Fibroblast of lung (primary cell): ENCODE results near the gene SDS. TPM values are rescaled to one million over a fixed set of nuclear protein-coding genes. Genes with fewer than 3 reads are reported as not detected.

ENCODE experiments used
- DNase-seq, 2 donors: peaks; one replicate each; pipeline versions ENCODE4 v3.0.0 to v3.0.0-alpha.2; 2010; ENCODE audit warnings: low read depth in 2 of 2
- H2AFZ ChIP-seq: 2 replicates; pipeline ENCODE4 v1.5.1; 2012; ENCODE audit warnings: low read length, control low read depth, inconsistent platforms
- H3K27ac ChIP-seq: 2 replicates; pipeline ENCODE4 v1.5.1; 2011; ENCODE audit warnings: low read length, control low read depth; ENCODE audit not compliant: insufficient read depth
- H3K27me3 ChIP-seq: 2 replicates; pipeline ENCODE4 v1.5.1; 2011; ENCODE audit warnings: mild to moderate bottlenecking, low read length; ENCODE audit not compliant: control insufficient read depth, insufficient read depth
- H3K36me3 ChIP-seq: 2 replicates; pipeline ENCODE4 v1.5.1; 2011; ENCODE audit warnings: low read length; ENCODE audit not compliant: control insufficient read depth, insufficient read depth
- H3K4me1 ChIP-seq: 2 replicates; pipeline ENCODE4 v1.5.1; 2011; ENCODE audit warnings: low read length; ENCODE audit not compliant: control insufficient read depth, insufficient read depth; ENCODE audit errors: extremely low read depth
- H3K4me2 ChIP-seq: 2 replicates; pipeline ENCODE4 v1.5.1; 2011; ENCODE audit warnings: low read length, control low read depth; ENCODE audit not compliant: insufficient read depth; ENCODE audit errors: extremely low read depth
- H3K4me3 ChIP-seq, 4 experiments: fragments of 200-600 bp in 1 of 4; sonication (generic) in 1 of 4; replicated peaks in 1 of 4; 2 replicates each; pipeline ENCODE4 v1.5.1; 2011 to 2016; ENCODE audit warnings: low read length in 4 of 4, low read depth in 3 of 4, mild to moderate bottlenecking in 3 of 4, control low read depth in 2 of 4, inconsistent platforms in 1 of 4, mixed read lengths in 1 of 4; ENCODE audit not compliant: insufficient read depth in 1 of 4; ENCODE audit errors: control extremely low read depth in 1 of 4
- H3K79me2 ChIP-seq: 2 replicates; pipeline ENCODE4 v1.5.1; 2012; ENCODE audit warnings: mild to moderate bottlenecking, low read length, inconsistent platforms; ENCODE audit not compliant: control insufficient read depth, insufficient read depth
- H3K9ac ChIP-seq: 2 replicates; pipeline ENCODE4 v1.5.1; 2011; ENCODE audit warnings: mild to moderate bottlenecking, low read length, control low read depth; ENCODE audit not compliant: insufficient read depth
- H3K9me3 ChIP-seq: 2 replicates; pipeline ENCODE4 v1.5.1; 2012; ENCODE audit warnings: low read depth, low read length; ENCODE audit not compliant: control insufficient read depth, insufficient read depth
- H4K20me1 ChIP-seq: 2 replicates; pipeline ENCODE4 v1.5.1; 2011; ENCODE audit warnings: low read length; ENCODE audit not compliant: control insufficient read depth, insufficient read depth; ENCODE audit errors: extremely low read depth
- EZH2 ChIP-seq: IDR thresholded peaks from 2 replicates; pipeline ENCODE4 v1.5.1; 2012; ENCODE audit warnings: low read length, control low read depth, mild to moderate bottlenecking; ENCODE audit errors: missing control alignments
- polyA plus RNA-seq, 2 donors: library from polyadenylated mRNA; depleted of rRNA in 1 of 2; stranded (reverse) in 1 of 2; unstranded in 1 of 2; fragments of >200 nt; gene quantifications; 2 replicates each; pipeline ENCODE4 v1.2.1, GENCODE V29; 2011 to 2012; ENCODE audit warnings: missing spikeins in 1 of 2
- total RNA-seq: library from RNA; depleted of rRNA; stranded (reverse); fragments of >200 nt; gene quantifications from 2 replicates; pipeline ENCODE4 v1.2.1, GENCODE V29; 2014
- TF ChIP-seq, protein P1 (sequence below), 2 donors: IDR thresholded peaks in 1 of 2; conservative IDR thresholded peaks in 1 of 2; 1 replicate in 1 of 2; 2 replicates in 1 of 2; pipeline ENCODE4 v1.5.1; 2011 to 2012; ENCODE audit warnings: low read length in 2 of 2, control low read depth in 1 of 2, inconsistent platforms in 1 of 2, low read depth in 1 of 2, mild to moderate bottlenecking in 1 of 2

SDS gene
- total and polyA plus RNA-seq, 2 donors (not counting 1 experiment from before 2014, with no cell fraction given): not detected

DNA sequence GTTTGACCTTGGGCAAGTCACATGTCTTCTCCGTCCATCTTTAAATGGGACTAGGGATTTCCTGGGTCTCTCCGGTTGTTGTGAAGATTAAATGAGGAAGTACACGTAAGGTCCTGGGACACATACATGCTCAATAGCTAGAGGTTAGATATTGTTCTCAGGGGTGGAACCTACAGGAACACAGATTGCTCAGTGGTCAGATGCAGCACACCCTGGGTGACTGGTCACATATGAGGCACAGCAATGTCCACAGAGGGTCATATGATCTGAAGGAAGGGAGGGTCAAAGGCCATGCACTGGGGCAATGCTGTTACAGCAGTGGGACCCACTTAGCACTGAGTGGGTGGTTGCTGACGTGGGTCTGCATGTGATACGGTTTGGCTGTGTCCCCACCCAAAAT is 57.3 kb downstream of the SDS start:
- Histone ChIP-seq H3K4me1 (no peaks in the 10 kb centered on the region), H4K20me1 (no peaks in the 10 kb centered on the region), H3K79me2 (no peaks in the 10 kb centered on the region), H3K27ac (no peak overlapping the region), H3K9ac (no peak overlapping the region), H3K36me3 (no peaks in the 10 kb centered on the region), H3K27me3 (no peaks in the 10 kb centered on the region), H2AFZ (no peak overlapping the region), H3K4me3 (no peak overlapping the region), H3K9me3 (no peaks in the 10 kb centered on the region), H3K4me2 (no peak overlapping the region)
- no peak for DNase-seq
- TF ChIP-seq, protein P1, sequence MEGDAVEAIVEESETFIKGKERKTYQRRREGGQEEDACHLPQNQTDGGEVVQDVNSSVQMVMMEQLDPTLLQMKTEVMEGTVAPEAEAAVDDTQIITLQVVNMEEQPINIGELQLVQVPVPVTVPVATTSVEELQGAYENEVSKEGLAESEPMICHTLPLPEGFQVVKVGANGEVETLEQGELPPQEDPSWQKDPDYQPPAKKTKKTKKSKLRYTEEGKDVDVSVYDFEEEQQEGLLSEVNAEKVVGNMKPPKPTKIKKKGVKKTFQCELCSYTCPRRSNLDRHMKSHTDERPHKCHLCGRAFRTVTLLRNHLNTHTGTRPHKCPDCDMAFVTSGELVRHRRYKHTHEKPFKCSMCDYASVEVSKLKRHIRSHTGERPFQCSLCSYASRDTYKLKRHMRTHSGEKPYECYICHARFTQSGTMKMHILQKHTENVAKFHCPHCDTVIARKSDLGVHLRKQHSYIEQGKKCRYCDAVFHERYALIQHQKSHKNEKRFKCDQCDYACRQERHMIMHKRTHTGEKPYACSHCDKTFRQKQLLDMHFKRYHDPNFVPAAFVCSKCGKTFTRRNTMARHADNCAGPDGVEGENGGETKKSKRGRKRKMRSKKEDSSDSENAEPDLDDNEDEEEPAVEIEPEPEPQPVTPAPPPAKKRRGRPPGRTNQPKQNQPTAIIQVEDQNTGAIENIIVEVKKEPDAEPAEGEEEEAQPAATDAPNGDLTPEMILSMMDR (conservative IDR thresholded peaks at IDR 0.05 in 1 of 2, IDR thresholded peaks at IDR 0.05 in 1 of 2; ENCODE audit: low read depth in 1 of 2, low read length in 2 of 2): no peak
- TF ChIP-seq EZH2: no peak

DNA sequence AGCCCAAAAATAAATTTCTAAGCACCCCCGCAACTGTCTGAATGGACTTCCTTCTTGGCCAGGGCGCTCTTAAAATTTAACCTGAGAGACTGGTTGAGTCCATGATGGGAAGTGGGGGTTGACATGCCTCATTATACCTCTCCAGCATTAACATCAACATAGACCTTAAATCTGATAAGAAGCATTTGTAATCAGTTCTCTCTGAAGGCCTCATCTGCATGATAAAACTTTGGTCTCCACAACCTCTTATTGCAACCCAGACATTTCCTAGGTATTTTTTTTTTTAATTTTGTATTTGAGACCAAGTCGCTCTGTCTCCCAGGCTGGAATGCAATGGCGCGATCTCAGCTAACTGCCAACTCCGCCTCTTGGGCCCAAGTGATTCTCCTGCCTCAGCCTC is 58.4 kb downstream of the SDS start:
- no peak overlapping the region for H3K4me2 ChIP-seq
- no peaks in the 10 kb centered on the region for H4K20me1 ChIP-seq
- H3K36me3 ChIP-seq: no peaks in the 10 kb centered on the region
- TF ChIP-seq EZH2: no peak
- TF ChIP-seq, protein P1 (conservative IDR thresholded peaks at IDR 0.05 in 1 of 2, IDR thresholded peaks at IDR 0.05 in 1 of 2; ENCODE audit: low read depth in 1 of 2, low read length in 2 of 2): no peak
- H3K4me3 ChIP-seq: no peak overlapping the region
- no peak overlapping the region for H2AFZ ChIP-seq
- no peaks in the 10 kb centered on the region for H3K79me2 ChIP-seq
- DNase-seq: no peak
- no peaks in the 10 kb centered on the region for H3K4me1 ChIP-seq
- no peaks in the 10 kb centered on the region for H3K9me3 ChIP-seq
- H3K9ac ChIP-seq: no peak overlapping the region
- H3K27ac ChIP-seq: no peak overlapping the region
- peaks cover 5% of the 10 kb centered on the region for H3K27me3 ChIP-seq

Other genes with a start within 250 kb of the SDS start
- 23.6 and 25.9 TPM in 2 replicates for gene DDX54, start 218.4 kb downstream of the SDS start, total RNA-seq
- gene DDX54, start 218.4 kb downstream of the SDS start, polyA plus RNA-seq: 20.5 and 33.7 TPM in 2 replicates
- gene RITA1, start 218.2 kb downstream of the SDS start, total RNA-seq: 11.6 and 11.8 TPM in 2 replicates
- gene RITA1, start 218.2 kb downstream of the SDS start, polyA plus RNA-seq: 7.4 and 8.7 TPM in 2 replicates
- 10.8 and 17.2 TPM in 2 replicates for gene TPCN1, start 182.4 kb downstream of the SDS start, total RNA-seq
- 12.1 and 17.8 TPM in 2 replicates for gene TPCN1, start 182.4 kb downstream of the SDS start, polyA plus RNA-seq
- 14.6 and 16.8 TPM in 2 replicates for gene SLC8B1, start 68.8 kb downstream of the SDS start, total RNA-seq
- 10.4 and 16.7 TPM in 2 replicates for gene SLC8B1, start 68.8 kb downstream of the SDS start, polyA plus RNA-seq
- 28.2 and 35.5 TPM in 2 replicates for gene PLBD2, start 45.3 kb downstream of the SDS start, total RNA-seq
- 11.7 and 11.9 TPM in 2 replicates for gene PLBD2, start 45.3 kb downstream of the SDS start, polyA plus RNA-seq
- gene SDSL, start 18.5 kb upstream of the SDS start, total RNA-seq: 10.0 and 12.4 TPM in 2 replicates
- gene SDSL, start 18.5 kb upstream of the SDS start, polyA plus RNA-seq: 5.1 and 5.6 TPM in 2 replicates
- gene LHX5, start 68.0 kb upstream of the SDS start, total RNA-seq: not detected in 2 replicates
- not detected in 2 replicates for gene LHX5, start 68.0 kb upstream of the SDS start, polyA plus RNA-seq